ENCODE data around the gene USP31. TPM values are rescaled to one million over a fixed set of nuclear protein-coding genes. Genes with fewer than 3 reads are reported as not detected.

USP31 gene
- total and polyA plus RNA-seq, 2 of the 13 experiments (the other 11 are each of a cell fraction or from before 2014, with no cell fraction given), result 22.5 to 23.3 TPM

DNA sequence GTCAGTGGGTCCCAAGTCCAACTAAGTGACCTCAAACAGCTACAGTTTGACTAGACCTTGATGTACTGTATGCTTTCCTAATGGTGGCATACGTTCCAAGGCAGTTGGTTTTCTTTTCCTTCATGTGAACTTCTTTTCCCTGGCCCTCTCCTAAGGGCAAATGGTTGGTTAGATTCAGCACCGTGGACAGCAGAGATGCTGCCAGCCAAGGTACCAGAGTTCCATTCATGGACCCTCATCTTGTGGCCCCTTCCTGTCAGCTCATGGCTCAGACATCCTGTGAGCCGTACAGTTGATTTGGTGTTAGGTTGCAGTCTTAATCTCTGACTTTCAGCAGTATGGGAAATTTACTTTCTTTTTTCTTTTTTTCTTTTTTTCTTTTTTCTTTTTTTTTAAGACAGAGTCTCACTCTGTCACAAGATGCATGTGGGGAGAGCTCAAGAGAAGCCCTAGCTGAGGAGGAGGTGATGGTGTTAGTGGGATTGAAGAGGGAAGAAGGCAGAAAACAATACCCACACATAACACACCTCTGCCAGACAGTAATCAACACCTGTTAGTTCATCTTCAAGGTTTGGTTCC is 122.4 kb downstream of the USP31 start (continued):
- TF ChIP-seq LRRFIP1 (CRISPR knock-in tag; conservative IDR thresholded peaks at IDR 0.05) (peak; percentile 91; the same call in 1 of the 2 replicates), ZFP36 (IDR thresholded peaks at IDR 0.05; ENCODE audit: borderline replicate concordance, low read depth, low read length, partially characterized antibody) (no peak), MTF2 (CRISPR knock-in tag; IDR thresholded peaks at IDR 0.05; ENCODE audit: borderline replicate concordance) (no peak), RFXANK (CRISPR knock-in tag; IDR thresholded peaks at IDR 0.05) (no peak), ARHGAP35 (CRISPR knock-in tag; IDR thresholded peaks at IDR 0.05; ENCODE audit: borderline replicate concordance) (no peak; the same call in 1 of the 2 replicates), ZNF552 (CRISPR knock-in tag; IDR thresholded peaks at IDR 0.05; ENCODE audit: borderline replicate concordance) (no peak), JDP2 (CRISPR knock-in tag; IDR thresholded peaks at IDR 0.05; ENCODE audit: borderline replicate concordance) (no peak), ATF3 (CRISPR knock-in tag; IDR thresholded peaks at IDR 0.05) (no peak; the same call in 1 of the 2 replicates), IRF1 (CRISPR knock-in tag; IDR thresholded peaks at IDR 0.05; ENCODE audit: low read depth) (no peak), SYNCRIP (IDR thresholded peaks at IDR 0.05; ENCODE audit: insufficient read depth, low read depth, low read length) (no peak), TCF7L2 (IDR thresholded peaks at IDR 0.05; ENCODE audit: low read depth, low read length) (no peak), HNRNPL (IDR thresholded peaks at IDR 0.05; ENCODE audit: low read depth, low read length) (no peak), ZNF292 (CRISPR knock-in tag; IDR thresholded peaks at IDR 0.05; ENCODE audit: borderline replicate concordance, low read depth) (no peak), CBFB (CRISPR knock-in tag; IDR thresholded peaks at IDR 0.05) (no peak), ZFP82 (CRISPR knock-in tag; IDR thresholded peaks at IDR 0.05; ENCODE audit: borderline replicate concordance) (no peak), KIAA2018 (CRISPR knock-in tag; IDR thresholded peaks at IDR 0.05; ENCODE audit: borderline replicate concordance) (no peak)

Measured in HepG2 (cell line).